ENCODE data around the gene NMT1.

DNA sequence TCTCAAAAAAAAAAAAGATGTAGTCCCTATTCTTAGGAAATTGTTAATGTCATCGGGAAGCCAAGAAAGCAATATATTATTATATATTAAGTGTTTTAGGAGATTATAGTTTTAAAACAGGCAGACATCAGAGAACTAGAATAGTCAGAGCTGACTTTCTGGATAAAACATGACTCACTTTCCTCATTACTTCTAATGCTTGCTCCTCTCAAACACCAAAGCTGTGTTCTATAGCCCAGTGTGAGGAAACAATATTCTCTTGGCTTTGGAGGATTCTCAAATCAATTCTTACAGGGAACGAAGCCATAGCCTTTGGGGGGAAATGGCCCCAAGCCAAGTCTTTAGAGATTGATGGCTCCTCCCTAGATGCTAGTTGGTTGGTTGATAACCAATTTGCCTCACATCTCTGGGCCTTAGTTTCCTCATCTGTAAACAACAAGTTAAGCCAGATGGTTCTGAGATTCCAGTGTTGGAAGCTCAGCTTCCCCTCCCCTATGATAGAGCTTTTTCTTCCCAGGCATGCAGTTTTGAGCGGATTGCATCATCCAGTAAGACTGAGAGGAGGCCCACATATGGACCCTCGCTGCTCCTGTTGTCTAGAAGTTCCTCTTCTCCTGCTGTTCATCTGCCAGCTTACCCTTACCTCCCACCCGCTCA, 12.4 kb downstream of the NMT1 start:
- TF ChIP-seq, protein P1, sequence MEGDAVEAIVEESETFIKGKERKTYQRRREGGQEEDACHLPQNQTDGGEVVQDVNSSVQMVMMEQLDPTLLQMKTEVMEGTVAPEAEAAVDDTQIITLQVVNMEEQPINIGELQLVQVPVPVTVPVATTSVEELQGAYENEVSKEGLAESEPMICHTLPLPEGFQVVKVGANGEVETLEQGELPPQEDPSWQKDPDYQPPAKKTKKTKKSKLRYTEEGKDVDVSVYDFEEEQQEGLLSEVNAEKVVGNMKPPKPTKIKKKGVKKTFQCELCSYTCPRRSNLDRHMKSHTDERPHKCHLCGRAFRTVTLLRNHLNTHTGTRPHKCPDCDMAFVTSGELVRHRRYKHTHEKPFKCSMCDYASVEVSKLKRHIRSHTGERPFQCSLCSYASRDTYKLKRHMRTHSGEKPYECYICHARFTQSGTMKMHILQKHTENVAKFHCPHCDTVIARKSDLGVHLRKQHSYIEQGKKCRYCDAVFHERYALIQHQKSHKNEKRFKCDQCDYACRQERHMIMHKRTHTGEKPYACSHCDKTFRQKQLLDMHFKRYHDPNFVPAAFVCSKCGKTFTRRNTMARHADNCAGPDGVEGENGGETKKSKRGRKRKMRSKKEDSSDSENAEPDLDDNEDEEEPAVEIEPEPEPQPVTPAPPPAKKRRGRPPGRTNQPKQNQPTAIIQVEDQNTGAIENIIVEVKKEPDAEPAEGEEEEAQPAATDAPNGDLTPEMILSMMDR (IDR thresholded peaks at IDR 0.05) = no peak
- no peak for TF ChIP-seq POLR2A (IDR thresholded peaks at IDR 0.05)
- TF ChIP-seq POLR2AphosphoS5 (IDR thresholded peaks at IDR 0.05) = peak; percentile 28 to 41 (median 35)
